ENCODE data around the gene ANO6. TPM values are rescaled to one million over a fixed set of nuclear protein-coding genes. Genes with fewer than 3 reads are reported as not detected.
A peak's percentile ranks its signal among the peaks of the same experiment; 100 is the strongest.
"Not testable (repeated sequence)": the region's sequence is repeated elsewhere in the genome, so short reads cannot be mapped to it uniquely, and the experiment has no call there.

The ANO6 gene
- total RNA-seq, 2 donors from 2014 or later, result 35.2 to 55.1 TPM

DNA sequence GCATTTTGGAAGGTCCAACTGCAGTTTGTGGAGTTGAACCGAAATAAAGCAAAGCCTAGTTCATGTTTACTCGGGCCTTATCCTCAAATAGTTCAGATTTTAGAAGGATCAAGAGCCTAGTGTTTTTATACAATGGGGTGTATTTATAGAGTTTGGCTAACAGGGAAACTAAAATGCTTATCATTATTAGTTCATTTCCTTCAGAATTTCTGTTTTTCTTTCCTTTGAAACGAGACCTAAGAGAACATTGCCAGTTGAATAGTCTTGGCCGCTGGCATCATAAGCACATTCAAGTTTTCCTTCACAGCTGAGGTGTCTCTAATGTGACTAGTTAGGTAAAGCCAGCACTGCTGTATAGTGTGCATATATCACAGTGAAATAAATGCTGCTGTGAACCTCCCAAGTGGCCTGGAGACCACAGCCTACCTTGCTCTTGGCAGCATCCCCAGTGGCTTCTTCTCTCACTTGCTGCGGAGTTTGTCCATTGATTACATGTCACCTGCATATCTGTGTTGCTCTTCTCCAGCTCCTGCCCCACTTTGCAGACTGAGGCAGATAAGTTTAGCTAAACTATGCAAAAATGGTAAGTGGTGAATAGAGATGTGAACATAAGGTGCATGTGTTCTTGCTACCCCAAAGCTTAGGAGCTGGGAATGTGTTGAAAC is 88.8 kb downstream of the ANO6 start:
- H3K4me3 Mint-ChIP-seq, result no peak overlapping the region
- H3K36me3 Mint-ChIP-seq, result peaks cover 5% of the 10 kb centered on the region
- ATAC-seq (no peak), DNase-seq (ENCODE audit: low spot score) (no peak)
- H3K27me3 Mint-ChIP-seq, result no peaks in the 10 kb centered on the region
- peaks cover 0 to 4% of the 10 kb centered on the region in 2 donors for H3K4me1 Mint-ChIP-seq (ENCODE audit: low read depth in 2 of 2)
- no peak overlapping the region for H3K27ac Mint-ChIP-seq
- H3K9me3 Mint-ChIP-seq, result no peaks in the 10 kb centered on the region

DNA sequence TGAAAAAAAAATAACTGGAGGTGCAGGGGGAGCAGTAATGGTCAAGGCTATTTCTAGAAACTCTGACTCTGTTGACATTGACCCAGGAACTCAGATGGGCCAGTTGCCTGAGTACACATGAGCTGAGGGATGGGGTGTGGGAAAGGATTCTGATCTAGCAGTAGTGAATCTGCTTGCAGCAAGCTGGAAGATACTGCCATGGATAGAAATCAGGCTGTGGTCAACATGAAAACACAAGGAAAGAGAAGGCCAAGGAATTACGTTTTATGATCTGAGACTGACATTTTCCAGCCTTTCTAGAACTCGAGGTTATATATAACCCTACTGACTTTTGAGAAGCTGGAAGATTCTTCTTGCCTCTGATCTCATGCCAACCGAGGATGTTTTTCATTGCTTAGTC is 90.0 kb downstream of the ANO6 start:
- H3K9me3 Mint-ChIP-seq, result no peaks in the 10 kb centered on the region
- H3K4me3 Mint-ChIP-seq, result no peak overlapping the region
- no peak for ATAC-seq
- peaks cover 0 to 4% of the 10 kb centered on the region in 2 donors for H3K4me1 Mint-ChIP-seq (ENCODE audit: low read depth in 2 of 2)
- DNase-seq (ENCODE audit: low spot score), result no peak
- peaks cover 5% of the 10 kb centered on the region for H3K36me3 Mint-ChIP-seq
- no peaks in the 10 kb centered on the region for H3K27me3 Mint-ChIP-seq
- no peak overlapping the region for H3K27ac Mint-ChIP-seq

DNA sequence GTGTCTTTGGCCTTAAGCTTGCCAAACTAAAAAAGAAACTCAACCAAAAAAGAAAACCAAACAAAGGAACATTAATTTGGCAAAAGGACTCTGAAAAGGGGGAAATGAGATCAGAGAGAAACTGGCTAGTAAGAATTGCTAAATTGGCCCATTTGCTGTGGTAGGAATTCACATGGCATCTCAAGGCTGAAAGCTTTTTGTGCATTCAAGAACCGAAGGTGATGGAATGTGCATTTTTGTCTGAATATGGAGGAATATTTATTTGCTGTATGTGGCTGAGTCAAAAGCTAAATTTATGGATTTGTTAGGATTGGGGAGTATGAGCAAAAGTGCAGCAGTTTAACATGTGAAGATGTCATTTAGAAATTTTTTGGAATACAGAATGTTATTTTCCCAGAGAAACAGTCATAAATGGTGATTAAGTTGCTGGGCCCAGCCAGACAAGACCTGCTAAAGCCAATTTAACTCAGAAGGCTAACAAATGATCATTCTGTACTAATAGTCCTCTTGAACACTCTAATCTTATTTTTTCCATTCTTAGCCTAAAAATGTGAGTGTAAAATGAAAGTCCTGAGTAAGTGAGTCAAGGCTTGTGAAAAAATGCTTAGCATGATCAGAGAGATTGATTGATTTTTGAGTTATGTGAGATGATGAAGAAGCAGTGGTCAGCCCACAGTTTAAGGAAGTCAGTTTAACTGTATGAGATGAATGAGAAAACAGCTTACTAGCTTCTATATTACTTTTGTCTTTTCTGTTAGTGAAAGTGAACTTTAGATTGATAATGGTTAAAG is 94.1 kb downstream of the ANO6 start:
- H3K27me3 Mint-ChIP-seq, result no peaks in the 10 kb centered on the region
- no peak for ATAC-seq

DNA sequence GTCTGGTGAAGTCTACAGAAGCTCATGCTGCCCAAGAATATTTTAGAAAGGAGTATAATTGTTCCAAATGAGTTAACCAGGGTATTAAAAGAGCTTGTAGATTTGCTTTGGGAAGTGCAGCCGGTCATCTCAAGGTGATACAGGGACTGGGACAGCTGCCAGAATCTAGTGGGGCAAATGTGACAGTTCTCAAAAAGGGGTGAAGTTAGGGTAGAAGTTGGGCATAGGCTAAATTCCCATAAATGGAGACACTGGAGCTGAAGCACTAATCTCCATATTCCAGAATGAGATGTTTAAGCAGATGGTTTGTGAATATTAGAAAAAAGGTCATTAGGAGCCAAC is 94.7 kb downstream of the ANO6 start:
- Mint-ChIP-seq H3K36me3 (peaks cover 5% of the 10 kb centered on the region), H3K27me3 (no peaks in the 10 kb centered on the region), H3K4me1 (ENCODE audit: low read depth in 2 of 2) (peaks cover 9 to 11% of the 10 kb centered on the region in 2 donors), H3K9me3 (peaks cover 4% of the 10 kb centered on the region), H3K27ac (no peak overlapping the region), H3K4me3 (no peak overlapping the region)
- ATAC-seq (no peak), DNase-seq (ENCODE audit: low spot score) (no peak)

More for the DNA sequence above, 94.1 kb downstream of the ANO6 start:
- H3K4me1 Mint-ChIP-seq (ENCODE audit: low read depth in 2 of 2), result peaks cover 4 to 6% of the 10 kb centered on the region in 2 donors
- H3K27ac Mint-ChIP-seq, result no peak overlapping the region
- H3K9me3 Mint-ChIP-seq, result peaks cover 4% of the 10 kb centered on the region
- H3K4me3 Mint-ChIP-seq, result no peak overlapping the region
- H3K36me3 Mint-ChIP-seq, result peaks cover 5% of the 10 kb centered on the region
- no peak for DNase-seq (ENCODE audit: low spot score)

DNA sequence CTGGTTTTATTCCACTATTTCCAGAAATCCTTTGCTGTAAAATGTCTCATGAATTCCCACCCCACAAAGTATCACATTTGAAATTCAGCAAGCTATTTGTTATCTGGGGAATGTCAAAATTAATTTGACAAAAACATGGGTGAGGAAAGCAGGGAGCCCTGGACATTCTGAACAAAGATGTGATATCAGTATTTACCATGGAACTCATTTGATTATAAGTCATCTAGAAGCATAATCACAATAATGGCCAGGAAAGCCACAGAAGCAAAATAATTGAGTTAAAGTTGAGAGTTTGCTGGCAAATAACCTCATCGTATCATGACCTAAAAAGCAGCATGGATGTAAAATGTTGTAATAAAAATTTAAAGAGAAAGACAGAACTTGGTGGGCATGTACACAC is 96.1 kb downstream of the ANO6 start:
- Mint-ChIP-seq H3K27ac (no peak overlapping the region), H3K4me1 (ENCODE audit: low read depth in 2 of 2) (peaks cover 12 to 18% of the 10 kb centered on the region in 2 donors), H3K9me3 (peaks cover 4% of the 10 kb centered on the region), H3K36me3 (peaks cover 5% of the 10 kb centered on the region), H3K4me3 (no peak overlapping the region), H3K27me3 (no peaks in the 10 kb centered on the region)
- ATAC-seq (no peak), DNase-seq (ENCODE audit: low spot score) (no peak)

DNA sequence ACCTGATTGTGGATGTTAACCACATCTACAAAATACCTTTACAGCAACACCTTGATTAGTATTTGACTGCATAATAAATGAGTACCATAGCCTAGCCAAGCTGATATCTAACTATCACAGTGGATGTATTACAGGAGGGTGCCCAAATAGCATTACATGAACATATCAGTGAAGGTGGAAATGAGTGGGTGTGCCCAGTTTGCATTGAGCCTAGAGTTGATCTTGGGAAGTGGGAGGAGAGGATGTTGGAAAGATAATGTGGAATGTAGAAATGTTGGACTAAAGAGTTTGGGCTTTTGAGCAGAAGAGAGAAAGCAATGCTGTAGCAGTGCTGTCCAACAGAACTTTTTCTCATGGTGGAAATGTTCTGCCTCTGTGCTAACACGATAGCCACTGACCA is 98.9 kb downstream of the ANO6 start:
- Mint-ChIP-seq H3K27me3 (no peaks in the 10 kb centered on the region), H3K9me3 (peaks cover 4% of the 10 kb centered on the region), H3K4me3 (no peak overlapping the region)

DNA sequence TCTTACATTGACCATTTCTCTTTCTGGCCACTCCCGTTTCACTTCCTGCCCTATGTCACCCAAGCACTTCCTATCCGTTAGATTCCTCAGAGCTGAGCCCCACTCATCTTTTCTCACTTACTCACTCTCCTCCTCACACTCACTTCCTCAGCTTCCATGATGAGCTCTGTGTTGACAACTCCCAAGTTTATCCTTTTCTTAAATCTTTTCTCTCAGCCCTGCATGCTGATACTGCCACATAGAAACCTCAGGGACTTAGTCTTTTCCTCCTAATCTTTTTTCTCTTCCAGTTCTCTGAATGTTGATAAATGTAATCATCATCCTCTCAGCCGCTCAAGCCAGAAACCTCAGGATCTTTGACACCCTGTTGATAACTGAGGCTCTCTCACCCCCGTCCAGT is 99.6 kb downstream of the ANO6 start:
- Mint-ChIP-seq H3K36me3 (peaks cover 17% of the 10 kb centered on the region), H3K27me3 (no peaks in the 10 kb centered on the region), H3K27ac (peak overlapping the region in 1 of 2 donors; percentile 45), H3K4me3 (peak overlapping the region; percentile 8), H3K9me3 (peaks cover 4% of the 10 kb centered on the region), H3K4me1 (ENCODE audit: low read depth in 2 of 2) (peaks cover 21 to 25% of the 10 kb centered on the region in 2 donors)
- DNase-seq (ENCODE audit: low spot score) (no peak), ATAC-seq (peak; percentile 61 to 65)

More for the DNA sequence above, 98.9 kb downstream of the ANO6 start:
- no peak for ATAC-seq
- H3K27ac Mint-ChIP-seq, result peak overlapping the region; percentile 15 to 45
- H3K36me3 Mint-ChIP-seq, result peaks cover 11% of the 10 kb centered on the region
- no peak for DNase-seq (ENCODE audit: low spot score)
- peaks cover 16 to 18% of the 10 kb centered on the region in 2 donors for H3K4me1 Mint-ChIP-seq (ENCODE audit: low read depth in 2 of 2)

DNA sequence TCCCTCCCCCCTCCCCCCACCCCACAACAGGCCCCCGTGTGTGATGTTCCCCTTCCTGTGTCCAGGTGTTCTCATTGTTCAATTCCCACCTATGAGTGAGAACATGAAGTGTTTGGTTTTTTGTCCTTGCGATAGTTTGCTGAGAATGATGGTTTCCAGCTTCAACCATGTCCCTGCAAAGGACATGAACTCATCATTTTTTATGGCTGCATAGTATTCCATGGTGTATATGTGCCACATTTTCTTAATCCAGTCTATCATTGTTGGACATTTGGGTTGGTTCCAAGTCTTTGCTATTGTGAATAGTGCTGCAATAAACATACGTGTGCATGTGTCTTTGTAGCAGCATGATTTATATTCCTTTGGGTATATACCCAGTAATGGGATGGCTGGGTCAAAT is 101.4 kb downstream of the ANO6 start:
- ATAC-seq; H3K27me3 Mint-ChIP-seq; DNase-seq (ENCODE audit: low spot score); H3K27ac Mint-ChIP-seq; H3K9me3 Mint-ChIP-seq; H3K4me3 Mint-ChIP-seq: not testable (repeated sequence)
- H3K36me3 Mint-ChIP-seq, result peaks cover 17% of the 10 kb centered on the region
- H3K4me1 Mint-ChIP-seq (ENCODE audit: low read depth in 2 of 2), result peaks cover 28 to 37% of the 10 kb centered on the region in 2 donors

DNA sequence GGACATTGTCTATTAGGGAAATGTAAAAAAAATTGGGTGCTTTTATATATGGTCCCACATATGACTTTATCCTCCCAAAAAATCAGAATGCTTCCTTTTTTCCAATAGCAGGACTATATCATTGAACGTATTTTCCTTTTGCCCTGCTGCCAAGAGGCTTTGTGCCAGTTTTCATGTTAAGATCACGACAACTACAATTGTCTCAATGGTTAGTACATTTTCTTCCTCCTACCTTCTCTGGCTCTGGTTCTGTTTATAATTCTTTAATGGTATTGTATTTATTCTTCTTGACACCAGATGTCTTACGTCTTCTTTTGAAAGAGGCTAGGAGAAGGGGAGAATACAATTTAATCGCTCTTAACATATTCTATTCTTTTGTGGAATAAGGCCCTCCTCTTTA is 106.9 kb downstream of the ANO6 start:
- Mint-ChIP-seq H3K4me3 (no peak overlapping the region), H3K36me3 (peaks cover 10% of the 10 kb centered on the region), H3K27me3 (no peaks in the 10 kb centered on the region), H3K4me1 (ENCODE audit: low read depth in 2 of 2) (peaks cover 26 to 32% of the 10 kb centered on the region in 2 donors), H3K27ac (no peak overlapping the region), H3K9me3 (no peaks in the 10 kb centered on the region)
- no peak for DNase-seq (ENCODE audit: low spot score)
- ATAC-seq, result no peak

DNA sequence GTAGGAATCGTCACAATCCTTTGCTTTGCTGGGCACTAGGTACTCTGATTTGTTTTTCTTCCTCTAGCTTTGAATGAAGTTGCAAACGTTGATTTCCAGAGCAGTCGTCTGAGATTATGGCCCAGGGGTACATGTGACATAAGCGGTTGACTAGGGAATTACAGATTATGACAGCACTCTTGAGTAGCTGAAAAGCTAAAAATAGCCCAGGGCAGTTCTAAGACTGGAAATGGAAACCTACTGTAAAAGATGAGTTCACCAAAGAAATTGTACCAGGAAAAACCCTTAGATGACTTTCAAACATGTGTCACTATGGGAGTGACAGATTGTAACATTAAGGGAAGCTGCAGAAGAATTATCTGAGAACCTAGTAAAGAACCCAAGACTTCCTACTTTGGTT is 108.5 kb downstream of the ANO6 start:
- peaks cover 7% of the 10 kb centered on the region for H3K36me3 Mint-ChIP-seq
- ATAC-seq, result peak in 1 of 2 donors; percentile 36
- no peaks in the 10 kb centered on the region for H3K27me3 Mint-ChIP-seq

DNA sequence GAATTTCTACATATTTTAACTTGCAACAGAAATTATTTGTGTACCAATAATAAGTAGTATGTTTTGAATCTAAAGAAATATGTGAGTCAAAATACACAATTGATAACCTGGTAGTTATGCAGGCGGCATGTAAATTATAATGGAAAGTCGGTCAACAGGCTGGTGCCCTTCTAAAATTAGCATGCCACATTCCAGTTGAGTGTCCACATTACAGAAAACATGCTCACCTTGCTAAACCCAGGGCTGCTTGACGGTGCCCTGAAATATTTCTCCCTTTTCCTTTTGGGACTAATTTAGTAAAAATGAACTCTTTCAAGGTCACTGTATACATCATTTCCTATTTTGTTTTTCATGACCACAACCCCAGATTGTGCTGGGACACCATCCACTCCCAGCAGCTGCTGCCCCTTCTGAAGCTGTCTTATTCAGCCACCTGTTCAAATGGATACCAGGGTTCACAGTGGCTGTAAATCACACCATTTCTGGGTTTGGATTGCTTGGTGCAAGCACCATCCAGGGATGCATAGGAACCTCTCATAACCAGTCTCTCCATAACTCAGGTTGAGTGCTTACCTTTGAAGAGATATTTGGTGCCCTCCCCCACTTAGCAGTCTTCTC is 110.6 kb downstream of the ANO6 start:
- no peak overlapping the region for H3K4me3 Mint-ChIP-seq
- H3K9me3 Mint-ChIP-seq, result no peaks in the 10 kb centered on the region
- DNase-seq (ENCODE audit: low spot score) (no peak), ATAC-seq (no peak)
- no peaks in the 10 kb centered on the region for H3K27me3 Mint-ChIP-seq
- H3K4me1 Mint-ChIP-seq (ENCODE audit: low read depth in 2 of 2), result peaks cover 20 to 21% of the 10 kb centered on the region in 2 donors
- H3K27ac Mint-ChIP-seq, result no peak overlapping the region
- H3K36me3 Mint-ChIP-seq, result no peaks in the 10 kb centered on the region

More for the DNA sequence above, 108.5 kb downstream of the ANO6 start:
- Mint-ChIP-seq H3K27ac (no peak overlapping the region), H3K4me3 (no peak overlapping the region), H3K9me3 (no peaks in the 10 kb centered on the region), H3K4me1 (ENCODE audit: low read depth in 2 of 2) (peaks cover 30 to 32% of the 10 kb centered on the region in 2 donors)
- no peak for DNase-seq (ENCODE audit: low spot score)

DNA sequence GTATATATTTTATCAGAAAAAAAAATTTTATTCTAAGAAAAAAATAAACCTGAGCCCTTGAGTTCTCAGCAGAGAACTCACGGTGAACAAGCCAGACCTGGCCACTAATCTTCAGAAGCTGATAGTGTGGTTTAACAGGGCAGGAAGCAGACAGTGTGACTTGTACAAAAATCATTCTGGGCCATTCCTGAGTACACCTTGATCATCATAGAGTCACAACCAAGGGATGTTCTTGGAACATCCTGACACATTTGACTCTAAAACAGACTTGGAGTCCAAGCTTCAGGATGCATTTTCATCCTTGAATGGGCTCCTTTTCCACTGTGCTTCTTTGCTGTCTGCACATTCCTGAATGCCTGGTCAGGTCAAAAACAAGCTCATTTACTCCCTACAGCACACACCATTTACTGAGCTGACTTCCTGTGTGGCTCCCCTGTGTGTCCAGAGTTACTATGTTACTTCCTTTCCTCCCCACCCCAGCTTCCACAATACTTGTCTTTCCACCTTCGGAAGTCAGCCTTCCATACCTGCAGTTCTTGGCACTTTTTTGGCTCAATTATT is 112.0 kb downstream of the ANO6 start:
- DNase-seq (ENCODE audit: low spot score) (no peak), ATAC-seq (no peak)
- Mint-ChIP-seq H3K9me3 (no peaks in the 10 kb centered on the region), H3K27me3 (no peaks in the 10 kb centered on the region), H3K36me3 (peaks cover 9% of the 10 kb centered on the region), H3K4me1 (ENCODE audit: low read depth in 2 of 2) (peaks cover 19 to 23% of the 10 kb centered on the region in 2 donors), H3K27ac (no peak overlapping the region), H3K4me3 (no peak overlapping the region)

DNA sequence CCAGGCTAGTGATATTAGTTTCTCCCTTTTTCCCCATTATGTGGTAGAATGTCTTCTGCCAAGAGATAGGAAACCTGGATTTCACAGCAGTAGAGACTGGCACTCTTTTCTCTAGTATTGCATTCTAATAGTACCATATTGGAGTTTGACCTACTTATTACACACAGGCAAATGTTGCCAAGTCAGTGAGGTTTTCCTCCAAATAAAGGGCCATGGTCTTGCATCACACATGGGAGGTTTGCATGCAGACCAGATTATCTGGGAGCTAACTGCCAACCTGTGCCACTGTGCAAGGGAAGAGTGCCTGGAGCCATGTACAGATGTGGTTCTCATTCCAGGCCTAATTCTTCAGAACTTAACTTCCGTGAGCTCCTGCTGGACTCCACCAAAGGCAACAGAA is 113.3 kb downstream of the ANO6 start:
- Mint-ChIP-seq H3K4me3 (no peak overlapping the region), H3K4me1 (ENCODE audit: low read depth in 2 of 2) (peaks cover 19 to 21% of the 10 kb centered on the region in 2 donors), H3K27me3 (no peaks in the 10 kb centered on the region), H3K36me3 (peaks cover 9% of the 10 kb centered on the region), H3K27ac (no peak overlapping the region), H3K9me3 (no peaks in the 10 kb centered on the region)
- DNase-seq (ENCODE audit: low spot score), result no peak
- ATAC-seq, result no peak

DNA sequence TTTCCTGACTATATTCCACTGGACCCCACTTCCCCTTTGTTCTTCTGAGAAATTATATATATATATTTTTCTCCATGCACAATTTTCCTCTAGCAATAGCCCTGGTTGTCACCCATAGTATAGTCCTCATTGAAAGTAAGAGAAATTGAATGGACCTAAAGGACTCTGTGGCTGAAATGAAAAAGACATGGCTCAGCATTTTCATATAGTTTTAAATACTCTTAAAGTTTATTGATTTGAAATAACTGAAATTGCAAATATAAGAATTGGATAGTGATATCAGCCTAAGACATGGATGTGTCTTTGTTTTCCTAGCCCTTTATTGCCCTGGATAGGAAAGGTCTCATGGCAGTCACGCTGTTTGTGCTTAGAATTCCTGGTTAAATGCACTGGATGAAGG is 113.8 kb downstream of the ANO6 start:
- ATAC-seq, result no peak
- Mint-ChIP-seq H3K9me3 (no peaks in the 10 kb centered on the region), H3K36me3 (peaks cover 12% of the 10 kb centered on the region), H3K4me3 (no peak overlapping the region), H3K4me1 (ENCODE audit: low read depth in 2 of 2) (peaks cover 16% of the 10 kb centered on the region in 2 donors), H3K27me3 (no peaks in the 10 kb centered on the region), H3K27ac (no peak overlapping the region)
- no peak for DNase-seq (ENCODE audit: low spot score)

Measured in natural killer cell treated with Interleukin-12 subunit alpha and Interleukin-12 subunit beta and Interleukin-15 and Interleukin-18, amount 100 ng/mL, for 72 hours (primary cell).